Esophagus (tissue), 2 donors: ENCODE measurements around the gene ZMYND8. TPM values are rescaled to one million over a fixed set of nuclear protein-coding genes. Genes with fewer than 3 reads are reported as not detected.
A peak's percentile ranks its signal among the peaks of the same experiment; 100 is the strongest.
"Not testable (repeated sequence)": the region's sequence is repeated elsewhere in the genome, so short reads cannot be mapped to it uniquely, and the experiment has no call there.

ENCODE experiments used
- H3K27ac ChIP-seq, 2 donors: one replicate each; pipeline ENCODE4 v1.5.1; 2013; ENCODE audit warnings: low read depth in 2 of 2, mild to moderate bottlenecking in 2 of 2, inconsistent platforms in 1 of 2, low read length in 1 of 2, moderate library complexity in 1 of 2
- H3K27me3 ChIP-seq, 2 donors: one replicate each; pipeline ENCODE4 v1.6.1; 2013; ENCODE audit warnings: low read length in 2 of 2, control low read depth in 1 of 2, mild to moderate bottlenecking in 1 of 2; ENCODE audit not compliant: insufficient read depth in 2 of 2, control insufficient read depth in 1 of 2
- H3K36me3 ChIP-seq, 2 donors: one replicate each; pipeline ENCODE4 v1.6.1; 2013; ENCODE audit warnings: low read length in 1 of 2; ENCODE audit not compliant: control insufficient read depth in 2 of 2, insufficient read depth in 2 of 2
- H3K4me1 ChIP-seq, 2 donors: one replicate each; pipeline ENCODE4 v1.6.1; 2013; ENCODE audit warnings: low read length in 1 of 2; ENCODE audit not compliant: control insufficient read depth in 2 of 2, insufficient read depth in 2 of 2
- H3K4me3 ChIP-seq, 2 donors: one replicate each; pipeline ENCODE4 v1.5.1; 2013; ENCODE audit warnings: low read length in 2 of 2, mild to moderate bottlenecking in 2 of 2, low read depth in 1 of 2, moderate library complexity in 1 of 2
- H3K9me3 ChIP-seq, 2 donors: one replicate each; pipeline ENCODE4 v1.6.1; 2013; ENCODE audit warnings: mild to moderate bottlenecking in 2 of 2, low read depth in 1 of 2, low read length in 1 of 2, moderate library complexity in 1 of 2; ENCODE audit not compliant: control insufficient read depth in 2 of 2, insufficient read depth in 1 of 2
- WGBS, 2 donors: extraction: QIAGEN DNeasy Blood & Tissue Kit; methylation state at CpG; one replicate each; pipeline ENCODE4 v1.1.7; 2013; 5-methylcytosine and 5-hydroxymethylcytosine counted together
- polyA plus RNA-seq, 2 donors: library from polyadenylated mRNA; stranded (reverse); fragments of 200-250 nt; gene quantifications; one replicate each; pipeline ENCODE4 v1.2.3, GENCODE V29; 2013
- donor health status: healthy with polysubstance abuse.
- donor health status: Bipolar disorder and iron deficiency.

ZMYND8 gene
- polyA plus RNA-seq, 2 donors: 8.8 to 18.7 TPM

- H3K9me3 ChIP-seq: not testable (repeated sequence)
Measured at GRCh38 chr20:47264137-47264769, 92.2 kb downstream of the ZMYND8 start.

GRCh38 chr20:47263465-47264084 lies 92.9 kb downstream of the ZMYND8 start:
- Histone ChIP-seq H3K36me3 (peaks cover 4 to 16% of the 10 kb centered on the region in 2 donors), H3K27ac (no peak overlapping the region), H3K4me1 (peaks cover 5 to 11% of the 10 kb centered on the region in 2 donors), H3K9me3 (no peaks in the 10 kb centered on the region), H3K4me3 (no peak overlapping the region), H3K27me3 (no peaks in the 10 kb centered on the region)
- WGBS, 2 donors: 63 to 65% methylated on average over 5 of the region's 5 CpGs

More at GRCh38 chr20:47264137-47264769, 92.2 kb downstream of the ZMYND8 start:
- not testable (repeated sequence) for H3K4me3 ChIP-seq, H3K4me1 ChIP-seq, H3K27me3 ChIP-seq, H3K27ac ChIP-seq
- WGBS, 2 donors: 78 to 81% methylated on average over 14 of the region's 14 CpGs
- peaks cover 4 to 12% of the 10 kb centered on the region in 2 donors for H3K36me3 ChIP-seq

DNA sequence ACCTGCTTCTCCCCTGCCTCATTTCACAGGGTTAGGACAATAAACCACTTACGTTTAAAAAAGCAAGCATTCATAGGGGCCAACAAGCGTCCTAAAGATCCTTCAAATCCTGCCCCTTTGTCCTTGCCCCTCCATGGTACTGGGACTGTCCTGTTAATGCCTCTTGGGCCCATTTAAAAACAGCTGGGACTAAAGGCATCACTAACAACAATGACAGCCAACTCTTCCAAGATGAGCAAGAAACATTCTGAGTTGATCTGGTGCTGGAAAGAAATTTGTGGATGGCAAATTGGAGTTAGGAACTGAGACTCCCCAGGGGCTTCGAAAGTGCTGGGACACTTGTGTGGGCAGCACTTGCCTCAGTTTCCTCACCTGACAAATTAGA lies 93.4 kb downstream of the ZMYND8 start:
- H3K4me3 ChIP-seq: no peak overlapping the region
- 85 to 89% methylated on average over 3 of the region's 3 CpGs for WGBS, 2 donors
- H3K27me3 ChIP-seq: no peaks in the 10 kb centered on the region
- no peaks in the 10 kb centered on the region for H3K9me3 ChIP-seq
- peaks cover 4 to 17% of the 10 kb centered on the region in 2 donors for H3K36me3 ChIP-seq
- no peak overlapping the region for H3K27ac ChIP-seq
- peaks cover 5 to 11% of the 10 kb centered on the region in 2 donors for H3K4me1 ChIP-seq

DNA sequence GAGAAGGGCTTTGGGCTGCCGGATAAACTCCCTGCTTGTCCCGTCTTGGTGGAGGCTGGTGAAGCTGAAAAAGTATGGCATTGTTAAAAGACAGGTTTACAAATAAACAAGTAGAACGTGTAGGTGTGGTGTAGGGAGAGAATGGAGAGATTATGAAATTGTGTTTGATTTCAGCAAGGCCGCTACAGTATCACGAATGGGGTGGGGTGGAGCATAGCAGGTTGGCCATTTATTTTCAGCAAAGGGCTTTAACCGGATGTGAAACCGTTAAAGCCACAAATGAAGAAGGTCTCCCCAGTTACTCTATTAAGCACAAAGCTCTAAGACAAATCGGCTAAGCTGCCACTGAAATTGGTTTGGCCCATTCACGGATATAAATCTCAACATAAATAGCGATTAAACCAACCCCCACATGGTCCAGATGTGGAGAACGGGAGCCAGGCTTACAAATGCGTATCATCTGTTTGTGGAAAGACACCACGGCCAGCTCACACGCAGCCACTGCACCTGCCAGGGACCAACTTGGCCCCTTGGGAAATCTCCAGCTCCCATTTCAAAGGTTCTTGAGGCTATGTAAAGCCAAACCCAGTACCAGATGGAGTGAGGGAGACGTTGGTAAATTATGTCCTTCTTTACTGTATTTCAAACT lies 94.0 kb downstream of the ZMYND8 start:
- WGBS, 2 donors: 81 to 84% methylated on average over 15 of the region's 15 CpGs
- Histone ChIP-seq H3K27me3 (no peaks in the 10 kb centered on the region), H3K36me3 (peaks cover 0 to 13% of the 10 kb centered on the region in 2 donors), H3K9me3 (no peaks in the 10 kb centered on the region), H3K4me1 (peaks cover 5 to 11% of the 10 kb centered on the region in 2 donors), H3K27ac (no peak overlapping the region), H3K4me3 (no peak overlapping the region)

DNA sequence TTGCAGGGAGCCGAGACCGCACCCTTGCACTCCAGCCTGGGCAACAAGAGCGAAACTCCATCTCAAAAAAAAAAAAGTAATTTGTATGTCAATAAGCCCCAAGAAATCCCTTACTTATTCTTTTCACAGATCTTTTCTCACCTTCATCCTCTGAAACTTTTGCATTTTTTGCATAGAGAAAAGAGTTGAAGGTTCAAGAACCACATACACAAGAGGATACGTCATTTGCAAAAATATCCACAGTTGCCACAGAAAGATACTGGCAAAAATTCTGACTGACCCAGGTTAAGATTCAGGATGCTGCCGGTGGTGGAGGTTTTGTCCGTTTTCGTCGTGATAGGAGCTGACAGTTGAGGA lies 94.5 kb downstream of the ZMYND8 start:
- Histone ChIP-seq H3K9me3 (no peaks in the 10 kb centered on the region), H3K36me3 (peaks cover 0 to 12% of the 10 kb centered on the region in 2 donors), H3K27ac (no peak overlapping the region), H3K27me3 (no peaks in the 10 kb centered on the region), H3K4me3 (no peak overlapping the region), H3K4me1 (peaks cover 5 to 11% of the 10 kb centered on the region in 2 donors)
- 95 to 97% methylated on average over 8 of the region's 8 CpGs for WGBS, 2 donors

DNA sequence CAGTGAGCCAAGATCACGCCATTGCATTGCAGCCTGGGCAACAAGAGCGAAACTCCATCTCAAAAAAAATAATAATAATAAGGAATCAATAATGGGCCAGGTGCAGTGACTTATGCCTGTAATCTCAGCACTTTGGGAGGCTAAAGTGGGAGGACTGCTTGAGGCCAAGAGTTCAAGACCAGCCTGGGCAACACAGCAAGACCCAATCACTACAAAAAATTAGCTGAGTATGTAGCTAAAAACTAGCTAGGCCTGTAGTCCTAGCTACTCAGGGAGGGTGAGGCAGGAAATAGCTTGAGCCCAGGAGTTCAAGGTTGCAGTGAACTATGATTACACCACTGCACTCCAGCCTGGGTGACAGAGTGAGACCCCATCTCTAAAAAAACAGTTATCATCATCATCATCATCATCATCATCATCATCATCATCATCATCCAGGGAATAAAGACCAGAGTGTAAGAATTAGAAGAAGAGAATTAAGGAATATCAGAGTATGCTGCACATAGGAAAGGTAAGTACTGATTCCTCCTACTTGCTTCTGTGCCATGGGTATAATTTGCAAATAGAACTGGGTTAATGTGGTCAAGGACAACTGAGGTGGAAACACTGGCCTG lies 95.2 kb downstream of the ZMYND8 start:
- not testable (repeated sequence) for H3K4me3 ChIP-seq, H3K9me3 ChIP-seq, H3K27ac ChIP-seq, H3K27me3 ChIP-seq
- peaks cover 0 to 12% of the 10 kb centered on the region in 2 donors for H3K36me3 ChIP-seq
- 92 to 99% methylated on average over 2 of the region's 2 CpGs for WGBS, 2 donors
- H3K4me1 ChIP-seq: peaks cover 5 to 11% of the 10 kb centered on the region in 2 donors

DNA sequence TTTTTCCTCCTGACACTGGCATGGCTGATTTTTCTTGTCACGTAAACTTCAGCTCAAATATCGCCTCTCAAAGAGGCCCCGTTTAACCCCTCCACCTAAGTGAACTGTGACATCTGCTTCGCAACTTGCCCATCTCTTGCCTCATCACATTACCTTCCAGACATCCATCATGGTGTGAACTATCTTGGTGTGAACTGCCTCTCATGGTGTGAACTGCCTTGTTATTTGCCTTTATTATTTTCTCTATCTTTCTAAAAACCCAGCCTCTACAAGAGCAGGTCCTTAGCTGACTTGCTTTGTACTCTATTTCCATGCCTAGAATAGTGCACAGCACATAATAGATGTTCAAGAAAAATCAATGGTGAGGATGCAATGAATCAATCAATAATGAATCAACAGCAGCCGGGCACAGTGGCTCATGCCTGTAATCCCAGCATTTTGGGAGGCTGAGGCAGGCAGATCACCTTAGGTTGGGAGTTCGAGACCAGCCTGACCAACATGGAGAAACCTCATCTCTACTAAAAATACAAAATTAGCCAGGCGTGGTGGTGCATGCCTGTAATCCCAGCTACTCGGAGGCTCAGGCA lies 95.9 kb downstream of the ZMYND8 start:
- H3K27me3 ChIP-seq, H3K4me3 ChIP-seq, H3K27ac ChIP-seq, H3K9me3 ChIP-seq: not testable (repeated sequence)
- Histone ChIP-seq H3K4me1 (peaks cover 0 to 11% of the 10 kb centered on the region in 2 donors), H3K36me3 (peaks cover 0 to 12% of the 10 kb centered on the region in 2 donors)
- 92 to 96% methylated on average over 8 of the region's 8 CpGs for WGBS, 2 donors

- Histone ChIP-seq H3K36me3 (peaks cover 0 to 12% of the 10 kb centered on the region in 2 donors), H3K27ac (peak overlapping the region; percentile 64 to 82)
- 68% methylated on average over 16 of the region's 16 CpGs for WGBS, 2 donors
Measured at GRCh38 chr20:47258745-47259695, 97.5 kb downstream of the ZMYND8 start.

More at GRCh38 chr20:47258745-47259695, 97.5 kb downstream of the ZMYND8 start:
- Histone ChIP-seq H3K27me3 (no peaks in the 10 kb centered on the region), H3K9me3 (no peaks in the 10 kb centered on the region), H3K4me1 (peaks cover 0 to 11% of the 10 kb centered on the region in 2 donors), H3K4me3 (no peak overlapping the region)
